IPS-15b (cell line): ENCODE data around the gene ZNF30.
A peak's percentile ranks its signal among the peaks of the same experiment; 100 is the strongest.
"Not testable (repeated sequence)": the region's sequence is repeated elsewhere in the genome, so short reads cannot be mapped to it uniquely, and the experiment has no call there.

Source experiments
- H3K27me3 ChIP-seq: one replicate; pipeline ENCODE4 v1.6.1; 2013; ENCODE audit warnings: low read length; ENCODE audit not compliant: control insufficient read depth, insufficient read depth
- H3K36me3 ChIP-seq: one replicate; pipeline ENCODE4 v1.6.1; 2013; ENCODE audit warnings: low read length; ENCODE audit not compliant: control insufficient read depth, insufficient read depth
- H3K4me1 ChIP-seq: one replicate; pipeline ENCODE4 v1.6.1; 2013; ENCODE audit warnings: mild to moderate bottlenecking, low read length; ENCODE audit not compliant: control insufficient read depth, insufficient read depth
- H3K4me3 ChIP-seq: one replicate; pipeline ENCODE4 v1.5.1; 2013; ENCODE audit warnings: low read depth, low read length
- H3K9ac ChIP-seq: one replicate; pipeline ENCODE4 v1.6.1; 2013; ENCODE audit warnings: low read depth, mild to moderate bottlenecking, low read length
- H3K9me3 ChIP-seq: one replicate; pipeline ENCODE4 v1.6.1; 2013; ENCODE audit warnings: mild to moderate bottlenecking, low read length; ENCODE audit not compliant: control insufficient read depth, insufficient read depth

The ZNF30 gene

DNA sequence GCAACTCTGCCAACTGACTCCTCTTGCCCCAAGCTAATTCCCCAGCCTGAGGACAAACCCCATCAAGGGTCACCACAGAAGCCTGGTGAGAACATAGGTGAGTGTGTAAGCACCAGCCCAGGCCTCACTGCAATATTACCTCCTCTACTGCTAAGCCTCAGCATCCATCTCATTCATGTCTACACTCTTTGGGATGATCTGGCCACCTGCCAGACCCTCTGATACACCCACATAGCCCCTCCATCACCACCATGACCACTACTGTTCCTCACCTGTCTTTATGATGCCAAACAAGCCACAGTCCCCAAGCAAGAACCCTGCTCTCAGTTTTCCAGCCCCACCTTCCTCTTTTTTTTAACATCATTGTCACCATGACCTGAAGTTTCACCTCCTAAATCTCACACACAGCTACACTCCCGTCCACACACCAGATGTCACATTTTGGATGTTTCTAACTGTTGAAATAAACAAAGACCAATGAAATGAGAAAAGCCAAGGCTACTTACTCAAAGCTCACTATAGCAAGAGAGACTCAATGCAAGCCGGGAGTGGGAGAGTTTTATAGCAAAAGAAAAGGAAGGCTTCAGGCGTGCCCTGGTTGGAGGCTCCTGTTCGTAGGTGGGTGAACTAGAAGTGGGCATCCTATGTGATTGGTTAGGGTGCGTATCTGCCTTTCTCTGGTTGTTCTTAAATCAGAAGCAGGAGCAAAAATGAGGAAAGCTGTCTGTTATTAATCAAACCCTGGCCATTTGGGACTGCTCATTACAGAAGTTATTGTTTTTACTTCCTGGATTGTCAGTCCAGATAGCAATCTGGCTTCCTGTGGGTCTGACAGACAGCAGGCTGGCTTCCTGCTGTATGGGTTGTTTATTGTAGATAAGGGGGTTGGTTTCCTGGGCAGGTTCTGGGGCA is 35.3 kb downstream of the ZNF30 start:
- H3K27me3 ChIP-seq, result peaks cover 7% of the 10 kb centered on the region
- peak overlapping the region; percentile 86 for H3K4me3 ChIP-seq
- peaks cover 8% of the 10 kb centered on the region for H3K4me1 ChIP-seq
- peaks cover 31% of the 10 kb centered on the region for H3K36me3 ChIP-seq
- peaks cover 29% of the 10 kb centered on the region for H3K9me3 ChIP-seq
- no peak overlapping the region for H3K9ac ChIP-seq

DNA sequence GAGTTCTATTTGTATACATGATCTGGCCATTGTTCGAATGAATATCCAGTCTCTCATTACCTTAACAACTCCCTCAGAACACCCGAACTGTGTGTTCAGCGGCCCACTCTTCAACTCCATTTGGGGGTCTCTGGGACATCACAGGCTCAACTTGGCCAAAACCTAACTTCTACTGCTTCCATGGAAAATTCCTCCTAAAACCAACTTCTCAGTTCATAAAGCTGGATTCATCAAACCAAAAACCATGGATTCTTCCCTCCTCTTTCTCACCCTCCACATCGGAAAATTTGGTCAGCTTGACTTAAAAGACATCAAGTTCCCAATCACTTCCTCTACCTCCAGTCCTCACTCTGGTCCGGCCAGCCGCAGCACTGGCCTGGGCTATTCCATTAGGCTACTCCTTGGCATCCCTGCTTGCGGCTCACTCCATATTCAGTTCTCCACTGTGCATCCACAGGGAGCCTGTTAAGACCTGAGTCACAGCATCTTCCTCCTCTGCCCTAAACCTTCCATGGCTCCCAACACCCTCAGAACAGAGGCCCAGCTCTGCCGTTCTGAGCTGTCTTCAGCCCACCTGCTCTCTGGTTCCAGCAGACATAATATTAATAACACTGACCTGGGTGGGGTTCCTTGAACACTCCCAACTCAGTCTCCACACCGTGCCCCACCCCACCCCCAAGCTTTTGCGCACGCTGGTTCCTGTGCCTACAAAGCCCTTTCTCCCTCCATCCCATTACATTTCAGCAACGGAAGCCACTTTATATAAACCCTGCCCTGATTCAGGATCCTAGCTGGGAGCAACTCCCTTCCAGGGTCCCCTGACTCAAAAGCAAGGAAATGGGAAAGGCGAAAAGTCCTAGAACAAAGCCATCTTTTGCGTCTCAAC is 36.2 kb downstream of the ZNF30 start:
- peaks cover 7% of the 10 kb centered on the region for H3K27me3 ChIP-seq
- H3K9ac ChIP-seq, result peak overlapping the region; percentile 65
- peaks cover 8% of the 10 kb centered on the region for H3K4me1 ChIP-seq
- peak overlapping the region; percentile 86 for H3K4me3 ChIP-seq
- H3K9me3 ChIP-seq, result peaks cover 20% of the 10 kb centered on the region
- peaks cover 24% of the 10 kb centered on the region for H3K36me3 ChIP-seq

DNA sequence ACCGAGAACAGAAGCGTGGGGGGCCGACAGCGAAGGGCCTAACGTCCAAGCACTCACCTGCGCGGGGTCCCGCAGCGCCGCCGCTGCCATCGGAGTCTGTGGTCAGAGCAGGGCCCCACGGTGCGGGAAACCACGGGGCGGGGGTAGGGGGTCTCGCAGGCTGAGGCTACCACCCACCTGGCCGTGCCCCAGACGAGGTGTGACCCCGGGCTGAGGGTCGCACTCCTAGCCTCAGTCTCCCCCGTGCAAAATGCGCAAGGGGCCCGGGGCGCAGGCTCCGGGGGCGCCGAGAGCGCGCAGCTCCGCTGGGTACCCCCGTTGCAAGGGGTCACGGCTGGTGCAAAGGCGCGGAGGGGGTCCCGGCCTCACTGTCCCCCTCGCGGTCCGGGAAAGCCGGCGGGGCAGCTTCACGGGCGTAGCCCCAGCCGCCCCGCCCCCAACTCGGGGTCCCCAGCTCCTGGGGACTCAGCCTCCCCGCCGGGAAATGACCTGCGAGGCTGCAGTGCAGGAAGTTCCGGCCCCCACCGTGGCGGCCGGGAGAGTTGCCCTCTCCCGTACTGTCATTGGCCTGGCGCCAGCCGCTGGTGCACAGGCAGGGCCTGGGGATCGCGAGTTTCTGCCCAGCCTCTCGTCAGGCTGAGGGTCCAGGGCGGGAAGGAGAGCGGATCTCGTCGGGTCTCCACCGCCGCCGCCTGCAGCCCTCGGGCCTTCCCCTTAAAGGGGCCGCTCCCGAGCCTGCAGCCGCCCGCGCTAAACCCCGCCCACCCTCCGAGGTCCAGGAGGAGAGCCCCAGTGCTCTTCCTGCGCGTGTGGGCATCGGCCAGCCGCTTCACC is 37.1 kb downstream of the ZNF30 start, which contains the start of gene ZNF792:
Gene ZNF792, minus strand, starts transcription at position 657 of the 834 bp plus-strand sequence. Its CDS starts 567 bp downstream, at position 90.
- Histone ChIP-seq H3K9ac (peak within 1 kb of the TSS; percentile 65), H3K4me1 (peaks cover 8% of the 10 kb centered on the region), H3K4me3 (peak within 1 kb of the TSS; percentile 86), H3K36me3 (peaks cover 15% of the 10 kb centered on the region), H3K27me3 (peaks cover 7% of the 10 kb centered on the region), H3K9me3 (peaks cover 14% of the 10 kb centered on the region)

DNA sequence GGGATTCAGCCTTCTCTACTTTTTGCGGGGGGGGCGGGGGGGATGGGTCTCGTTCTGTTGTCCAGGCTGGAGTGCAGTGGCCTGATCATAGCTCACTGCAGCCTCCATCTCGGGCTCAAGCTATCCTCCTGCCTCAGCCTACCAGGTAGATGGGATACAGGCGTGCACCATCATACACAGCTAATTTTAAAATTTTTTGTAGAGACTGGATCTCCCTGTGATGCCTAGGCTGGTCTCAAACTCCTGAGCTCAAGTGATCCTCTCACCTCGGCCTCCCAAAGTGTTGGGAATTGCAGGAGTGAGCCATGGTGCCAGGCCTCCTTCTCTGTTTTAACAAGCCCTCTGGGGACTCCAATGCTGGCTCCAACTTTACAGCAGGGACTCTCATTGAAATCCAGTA is 37.9 kb downstream of the ZNF30 start:
- H3K4me1 ChIP-seq, result peaks cover 8% of the 10 kb centered on the region
- peaks cover 7% of the 10 kb centered on the region for H3K9me3 ChIP-seq
- H3K4me3 ChIP-seq, result peak overlapping the region; percentile 86
- H3K9ac ChIP-seq, result no peak overlapping the region
- H3K36me3 ChIP-seq, result peaks cover 7% of the 10 kb centered on the region
- peaks cover 7% of the 10 kb centered on the region for H3K27me3 ChIP-seq

DNA sequence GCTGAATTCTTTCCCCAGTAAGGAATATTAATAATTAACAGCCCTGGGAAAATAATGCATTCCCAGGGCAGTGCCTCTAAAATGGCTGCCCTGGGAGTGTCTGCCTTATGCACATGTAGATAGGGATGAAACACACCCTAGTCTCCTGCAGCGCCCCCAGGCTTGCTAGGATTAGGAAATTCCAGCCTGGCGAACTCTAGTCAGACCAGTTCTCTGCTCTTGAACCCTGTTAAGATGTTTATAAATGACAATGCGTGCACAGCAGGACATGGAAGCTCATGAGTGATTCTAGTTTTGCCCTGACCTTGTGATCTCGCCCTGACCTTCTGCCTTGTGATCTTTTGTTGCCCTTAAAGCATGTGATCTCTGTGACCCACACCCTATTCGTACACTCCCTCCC is 38.8 kb downstream of the ZNF30 start:
- not testable (repeated sequence) for H3K9ac ChIP-seq, H3K4me1 ChIP-seq, H3K9me3 ChIP-seq, H3K36me3 ChIP-seq, H3K27me3 ChIP-seq, H3K4me3 ChIP-seq

DNA sequence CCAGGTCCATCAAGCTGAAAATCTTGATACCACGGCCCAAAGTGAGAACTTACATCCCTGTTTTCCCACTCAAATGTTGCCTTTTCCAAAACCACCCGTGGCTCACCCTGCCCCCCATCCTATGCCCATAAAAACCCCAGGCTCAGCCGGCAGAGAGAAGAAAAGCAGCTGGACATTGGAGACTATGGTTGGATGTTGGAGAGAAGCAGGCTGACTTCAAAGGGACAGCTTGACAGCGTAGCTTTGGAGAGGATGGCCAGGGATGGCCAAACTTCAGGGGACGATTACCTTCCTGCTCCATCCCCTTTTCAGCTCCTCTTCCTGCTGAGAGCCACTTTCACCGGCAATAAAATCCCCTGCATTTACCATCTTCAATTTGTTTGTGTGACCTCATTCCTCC is 40.8 kb downstream of the ZNF30 start:
- H3K36me3 ChIP-seq, result no peaks in the 10 kb centered on the region
- no peak overlapping the region for H3K9ac ChIP-seq
- H3K9me3 ChIP-seq, result peaks cover 4% of the 10 kb centered on the region
- H3K4me1 ChIP-seq, result peaks cover 6% of the 10 kb centered on the region
- H3K4me3 ChIP-seq, result no peak overlapping the region
- H3K27me3 ChIP-seq, result peaks cover 6% of the 10 kb centered on the region

DNA sequence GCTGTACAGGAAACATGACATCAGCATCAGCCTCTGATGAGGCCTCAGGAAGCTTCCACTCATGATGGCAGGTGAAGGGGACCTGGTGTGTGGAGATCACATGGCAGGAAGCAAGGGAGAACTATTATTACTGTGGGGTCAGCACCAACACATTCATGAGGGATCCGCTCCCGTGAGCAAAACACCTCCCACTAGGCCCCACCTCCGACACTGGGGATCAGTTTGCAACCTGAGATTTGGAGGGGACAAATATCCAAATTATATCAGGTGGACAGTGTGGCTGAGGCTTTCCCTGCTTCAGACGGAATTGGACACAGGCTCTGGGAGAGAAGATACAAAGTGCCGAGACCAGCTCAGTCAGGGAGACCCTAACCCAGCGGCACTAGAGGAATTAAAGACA is 43.0 kb downstream of the ZNF30 start:
- peaks cover 5% of the 10 kb centered on the region for H3K4me1 ChIP-seq
- H3K4me3 ChIP-seq, result no peak overlapping the region
- no peaks in the 10 kb centered on the region for H3K36me3 ChIP-seq
- no peak overlapping the region for H3K9ac ChIP-seq
- H3K9me3 ChIP-seq, result peaks cover 4% of the 10 kb centered on the region
- H3K27me3 ChIP-seq, result no peaks in the 10 kb centered on the region

DNA sequence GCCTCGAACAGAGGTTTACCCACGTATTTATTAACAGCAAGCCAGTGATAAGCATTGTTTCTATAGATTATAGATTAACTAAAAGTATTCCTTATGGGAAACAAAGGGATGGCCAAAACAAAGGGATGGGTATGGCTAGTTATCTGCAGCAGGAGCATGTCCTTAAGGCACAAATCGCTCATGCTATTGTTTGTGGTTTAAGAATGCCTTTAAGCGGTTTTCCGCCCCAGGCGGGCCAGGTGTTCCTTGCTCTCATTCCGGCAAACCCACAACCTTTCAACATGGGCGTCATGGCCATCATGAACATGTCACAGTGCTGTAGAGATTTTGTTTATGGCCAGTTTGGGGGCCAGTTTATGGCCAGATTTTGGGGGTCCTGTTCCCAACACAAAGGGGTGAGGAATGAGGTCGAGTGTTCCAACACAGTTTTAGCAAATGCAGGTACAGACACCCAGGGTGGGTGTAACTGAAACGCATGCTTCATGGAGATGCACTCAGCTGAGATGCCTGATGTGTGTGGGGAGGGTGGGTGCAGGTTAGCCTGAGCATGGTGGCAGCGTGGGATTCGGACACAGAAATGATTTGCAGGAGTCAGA is 43.6 kb downstream of the ZNF30 start:
- H3K9me3 ChIP-seq, H3K4me1 ChIP-seq, H3K36me3 ChIP-seq, H3K4me3 ChIP-seq, H3K27me3 ChIP-seq, H3K9ac ChIP-seq: not testable (repeated sequence)

DNA sequence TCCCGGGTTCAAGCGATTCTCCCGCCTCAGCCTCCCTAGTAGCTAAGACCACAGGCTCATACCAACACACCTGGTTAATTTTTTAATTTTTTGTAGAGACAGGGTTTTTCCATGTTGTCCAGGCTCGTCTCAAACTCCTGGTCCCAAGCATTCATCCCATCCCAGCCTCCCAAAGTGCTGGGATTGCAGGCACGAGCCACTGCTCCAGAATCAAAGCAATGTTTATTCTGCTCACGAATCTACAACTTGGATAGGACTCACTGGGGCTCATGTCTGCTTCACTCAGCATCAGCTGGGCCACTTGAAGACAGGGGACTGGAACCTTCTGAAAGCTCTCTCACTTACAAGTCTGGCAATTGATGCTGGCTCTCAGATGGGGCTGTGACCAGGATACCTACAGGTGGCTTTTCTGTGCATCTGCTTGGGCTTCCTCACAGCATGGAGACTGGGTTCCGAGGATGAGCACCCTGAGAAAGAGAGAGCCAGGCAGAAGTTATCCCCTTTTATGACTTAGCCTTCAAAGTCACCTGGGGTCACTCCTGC is 45.5 kb downstream of the ZNF30 start:
- H3K36me3 ChIP-seq, result no peaks in the 10 kb centered on the region
- H3K4me3 ChIP-seq, result no peak overlapping the region
- peaks cover 4% of the 10 kb centered on the region for H3K9me3 ChIP-seq
- no peak overlapping the region for H3K9ac ChIP-seq
- peaks cover 9% of the 10 kb centered on the region for H3K4me1 ChIP-seq
- H3K27me3 ChIP-seq, result no peaks in the 10 kb centered on the region

DNA sequence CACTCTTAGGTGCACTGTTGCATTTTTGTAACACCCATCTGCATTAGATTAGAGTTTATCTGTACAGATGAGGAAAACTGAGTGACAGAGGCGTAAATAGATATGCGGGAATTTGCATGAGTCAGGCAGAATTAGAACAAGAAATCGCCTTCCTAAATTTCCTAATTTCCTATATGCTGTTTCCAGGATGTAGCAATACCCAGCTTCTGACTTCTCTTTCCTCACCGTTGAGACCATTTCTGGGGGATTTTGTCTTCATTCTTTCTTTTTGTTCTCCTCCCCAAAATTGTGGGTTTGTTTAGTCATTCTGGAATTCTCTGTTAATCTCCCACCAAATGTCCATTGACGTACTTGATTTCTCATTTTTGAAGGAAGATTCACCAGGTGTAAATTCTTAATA is 47.9 kb downstream of the ZNF30 start:
- H3K36me3 ChIP-seq, result no peaks in the 10 kb centered on the region
- H3K9ac ChIP-seq, result no peak overlapping the region
- H3K9me3 ChIP-seq, result no peaks in the 10 kb centered on the region
- H3K4me1 ChIP-seq, result peaks cover 9% of the 10 kb centered on the region
- no peak overlapping the region for H3K4me3 ChIP-seq
- H3K27me3 ChIP-seq, result no peaks in the 10 kb centered on the region

DNA sequence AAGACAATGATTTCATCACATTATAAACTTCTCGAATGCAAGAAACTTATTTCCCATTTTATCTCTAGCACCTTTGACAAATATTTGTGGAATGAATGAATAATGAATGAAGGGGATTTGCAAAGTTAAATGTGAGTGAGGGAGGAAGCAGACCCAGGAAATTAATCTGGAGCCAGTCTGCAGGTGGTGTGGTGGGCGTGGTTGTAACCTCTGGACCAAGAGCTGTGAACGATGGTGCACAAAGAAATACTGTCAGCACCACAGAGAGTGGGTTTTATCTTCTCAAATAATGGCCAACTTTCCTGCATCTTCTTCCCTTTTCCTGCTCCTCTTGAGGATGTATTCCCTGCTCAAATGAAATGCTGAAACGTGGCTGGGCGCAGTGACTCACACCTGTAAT is 48.4 kb downstream of the ZNF30 start:
- H3K4me3 ChIP-seq, result no peak overlapping the region
- H3K27me3 ChIP-seq, result no peaks in the 10 kb centered on the region
- H3K9ac ChIP-seq, result no peak overlapping the region
- H3K36me3 ChIP-seq, result no peaks in the 10 kb centered on the region
- no peaks in the 10 kb centered on the region for H3K9me3 ChIP-seq
- H3K4me1 ChIP-seq, result peaks cover 9% of the 10 kb centered on the region
